ENCODE measurements around the gene CALHM1.

Gene CALHM1

DNA sequence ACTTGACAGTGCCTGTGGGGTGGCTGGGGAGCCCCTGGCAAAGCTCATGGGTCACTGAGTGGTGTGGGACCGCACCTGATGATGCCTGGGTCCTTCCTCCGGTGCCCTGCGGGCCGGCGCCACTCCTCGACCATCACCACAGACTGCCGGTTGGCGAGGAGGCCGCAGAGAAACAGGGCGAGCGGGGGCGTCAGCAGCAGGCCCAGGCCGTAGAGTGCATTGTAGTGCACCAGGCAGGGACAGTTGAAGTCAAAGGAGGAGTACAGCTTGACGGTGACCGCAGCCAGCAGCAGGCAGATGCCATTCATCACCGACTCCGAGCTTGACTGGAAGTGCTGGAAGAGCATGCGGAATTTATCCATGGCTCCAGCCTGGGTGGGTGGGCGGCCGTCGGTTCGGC is 20.0 kb upstream of the CALHM1 start:
- Histone ChIP-seq H3K27me3 (ENCODE audit: insufficient read depth, low read length, poor library complexity, severe bottlenecking) (no peaks in the 10 kb centered on the region), H4K20me1 (ENCODE audit: insufficient read depth, low read length, poor library complexity, severe bottlenecking) (no peaks in the 10 kb centered on the region), H3K79me2 (ENCODE audit: insufficient read depth, low read length) (no peaks in the 10 kb centered on the region), H3K36me3 (ENCODE audit: insufficient read depth, low read length) (no peaks in the 10 kb centered on the region), H2AFZ (ENCODE audit: low read length) (no peak overlapping the region), H3K9me3 (ENCODE audit: insufficient read depth, low read depth, low read length) (no peaks in the 10 kb centered on the region), H3K4me3 (ENCODE audit: low read length, poor library complexity, severe bottlenecking) (no peak overlapping the region), H3K9me2 (replicated peaks; ENCODE audit: low read depth, low read length) (no peaks in the 10 kb centered on the region), H3K4me2 (ENCODE audit: low read depth, low read length, poor library complexity, severe bottlenecking) (no peak overlapping the region), H3K9ac (ENCODE audit: low read depth, low read length, poor library complexity, severe bottlenecking) (no peak overlapping the region), H3K4me1 (ENCODE audit: insufficient read depth, low read length, poor library complexity, severe bottlenecking) (peaks cover 14% of the 10 kb centered on the region), H3F3A (ENCODE audit: low read depth) (no peaks in the 10 kb centered on the region)
- no peak for TF ChIP-seq EZH2phosphoT487 (IDR thresholded peaks at IDR 0.05; ENCODE audit: borderline replicate concordance)
- TF ChIP-seq, protein P1, sequence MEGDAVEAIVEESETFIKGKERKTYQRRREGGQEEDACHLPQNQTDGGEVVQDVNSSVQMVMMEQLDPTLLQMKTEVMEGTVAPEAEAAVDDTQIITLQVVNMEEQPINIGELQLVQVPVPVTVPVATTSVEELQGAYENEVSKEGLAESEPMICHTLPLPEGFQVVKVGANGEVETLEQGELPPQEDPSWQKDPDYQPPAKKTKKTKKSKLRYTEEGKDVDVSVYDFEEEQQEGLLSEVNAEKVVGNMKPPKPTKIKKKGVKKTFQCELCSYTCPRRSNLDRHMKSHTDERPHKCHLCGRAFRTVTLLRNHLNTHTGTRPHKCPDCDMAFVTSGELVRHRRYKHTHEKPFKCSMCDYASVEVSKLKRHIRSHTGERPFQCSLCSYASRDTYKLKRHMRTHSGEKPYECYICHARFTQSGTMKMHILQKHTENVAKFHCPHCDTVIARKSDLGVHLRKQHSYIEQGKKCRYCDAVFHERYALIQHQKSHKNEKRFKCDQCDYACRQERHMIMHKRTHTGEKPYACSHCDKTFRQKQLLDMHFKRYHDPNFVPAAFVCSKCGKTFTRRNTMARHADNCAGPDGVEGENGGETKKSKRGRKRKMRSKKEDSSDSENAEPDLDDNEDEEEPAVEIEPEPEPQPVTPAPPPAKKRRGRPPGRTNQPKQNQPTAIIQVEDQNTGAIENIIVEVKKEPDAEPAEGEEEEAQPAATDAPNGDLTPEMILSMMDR (conservative IDR thresholded peaks at IDR 0.05; ENCODE audit: low read length): no peak

- peaks cover 6% of the 10 kb centered on the region; the same call in 1 of the 2 replicates for H3F3A ChIP-seq (ENCODE audit: low read depth)
- peak overlapping the region; percentile 57; the same call in 1 of the 2 replicates for H2AFZ ChIP-seq (ENCODE audit: low read length)
- H3K9ac ChIP-seq (ENCODE audit: low read depth, low read length, poor library complexity, severe bottlenecking): peak overlapping the region; percentile 33
- no peaks in the 10 kb centered on the region for H3K27me3 ChIP-seq (ENCODE audit: insufficient read depth, low read length, poor library complexity, severe bottlenecking)
- H3K36me3 ChIP-seq (ENCODE audit: insufficient read depth, low read length): no peaks in the 10 kb centered on the region
- H3K9me2 ChIP-seq (replicated peaks; ENCODE audit: low read depth, low read length): no peaks in the 10 kb centered on the region
- TF ChIP-seq, protein P1 (conservative IDR thresholded peaks at IDR 0.05; ENCODE audit: low read length): peak; percentile 89
- TF ChIP-seq EZH2phosphoT487 (IDR thresholded peaks at IDR 0.05; ENCODE audit: borderline replicate concordance): no peak
- no peaks in the 10 kb centered on the region for H3K9me3 ChIP-seq (ENCODE audit: insufficient read depth, low read depth, low read length)
- peaks cover 31% of the 10 kb centered on the region for H3K4me1 ChIP-seq (ENCODE audit: insufficient read depth, low read length, poor library complexity, severe bottlenecking)
- no peak overlapping the region for H3K4me3 ChIP-seq (ENCODE audit: low read length, poor library complexity, severe bottlenecking)
- H4K20me1 ChIP-seq (ENCODE audit: insufficient read depth, low read length, poor library complexity, severe bottlenecking): no peaks in the 10 kb centered on the region
- H3K79me2 ChIP-seq (ENCODE audit: insufficient read depth, low read length): no peaks in the 10 kb centered on the region
- peak overlapping the region; percentile 41 for H3K4me2 ChIP-seq (ENCODE audit: low read depth, low read length, poor library complexity, severe bottlenecking)
Observed at GRCh38 chr10:103476046-103476768, 17.5 kb upstream of the CALHM1 start.

DNA sequence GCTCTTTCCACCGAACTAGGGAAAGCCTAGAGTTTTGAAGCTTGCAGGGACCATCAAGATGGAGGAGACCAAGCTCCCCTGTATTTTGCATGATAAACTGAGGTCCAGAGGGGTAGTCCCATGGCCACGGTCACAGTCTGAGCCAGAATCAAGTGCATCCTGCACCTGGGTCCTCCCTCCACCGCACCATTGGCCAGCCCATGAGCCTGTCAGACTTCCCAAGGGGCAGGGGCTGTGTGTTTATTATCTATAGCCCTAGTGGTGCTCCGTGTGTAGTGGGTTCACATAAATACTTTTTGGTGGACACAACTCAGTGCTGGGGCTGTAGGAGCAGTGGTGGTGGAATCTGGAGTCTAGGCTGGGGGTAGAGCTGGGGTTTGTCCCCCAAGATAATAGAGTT is 16.7 kb upstream of the CALHM1 start:
- TF ChIP-seq, protein P1 (conservative IDR thresholded peaks at IDR 0.05; ENCODE audit: low read length): no peak
- TF ChIP-seq EZH2phosphoT487 (IDR thresholded peaks at IDR 0.05; ENCODE audit: borderline replicate concordance): no peak
- H3K36me3 ChIP-seq (ENCODE audit: insufficient read depth, low read length): no peaks in the 10 kb centered on the region

More for the DNA sequence above, 16.7 kb upstream of the CALHM1 start:
- Histone ChIP-seq H3K79me2 (ENCODE audit: insufficient read depth, low read length) (no peaks in the 10 kb centered on the region), H3K4me2 (ENCODE audit: low read depth, low read length, poor library complexity, severe bottlenecking) (peak overlapping the region; percentile 41), H2AFZ (ENCODE audit: low read length) (no peak overlapping the region; the same call in 1 of the 2 replicates), H3K9me2 (replicated peaks; ENCODE audit: low read depth, low read length) (no peaks in the 10 kb centered on the region), H3K9me3 (ENCODE audit: insufficient read depth, low read depth, low read length) (no peaks in the 10 kb centered on the region), H3K27me3 (ENCODE audit: insufficient read depth, low read length, poor library complexity, severe bottlenecking) (no peaks in the 10 kb centered on the region), H3K4me3 (ENCODE audit: low read length, poor library complexity, severe bottlenecking) (no peak overlapping the region), H4K20me1 (ENCODE audit: insufficient read depth, low read length, poor library complexity, severe bottlenecking) (no peaks in the 10 kb centered on the region), H3K4me1 (ENCODE audit: insufficient read depth, low read length, poor library complexity, severe bottlenecking) (peaks cover 38% of the 10 kb centered on the region), H3F3A (ENCODE audit: low read depth) (peaks cover 6% of the 10 kb centered on the region; the same call in 1 of the 2 replicates), H3K9ac (ENCODE audit: low read depth, low read length, poor library complexity, severe bottlenecking) (peak overlapping the region; percentile 5)
